HepG2 (cell line): ENCODE measurements around the gene S100A8. TPM values are rescaled to one million over a fixed set of nuclear protein-coding genes. Genes with fewer than 3 reads are reported as not detected.

Experiments used
- ATAC-seq: fragments of 200-7000 bp; cut with Tn5 transposase; 3 replicates; pipeline ENCODE4 v1.9.1; 2020; ENCODE audit warnings: mild to moderate bottlenecking, moderate library complexity
- BruUV-seq: library from RNA; stranded (reverse); fragments of 400-500 nt; replicated peaks from 2 replicates; lab custom pipeline; 2021; lab: Mats Ljungman, UMichigan
- CTCF ChIA-PET: fragments of 300-600 bp; formaldehyde crosslinking; extraction: SDS; loops from one replicate; lab custom pipeline; 2021; ENCODE audit warnings: low total read pairs, inconsistent platforms, low intra/inter-chr PET ratio; lab: Yijun Ruan, JAX
- POLR2A ChIA-PET: fragments of 350-600 bp; sonication (Branson Sonifier 250); formaldehyde crosslinking; loops from one replicate; lab custom pipeline; 2020; ENCODE audit warnings: antibody characterized with exemption, inconsistent platforms; lab: Yijun Ruan, JAX
- DNase-seq: peaks from one replicate; pipeline ENCODE4 v3.0.0-alpha.2; 2015; ENCODE audit warnings: low spot score
- FAIRE-seq: peaks from 3 replicates; lab custom pipeline; 2011; peaks lifted over from hg19 to GRCh38; lab: Jason Lieb, UNC
- H2AFZ ChIP-seq: one replicate; pipeline ENCODE4 v1.6.1; 2011; ENCODE audit warnings: low read length, inconsistent platforms
- H3K27ac ChIP-seq: fragments of 300-600 bp; 3 replicates; pipeline ENCODE4 v1.8.0; 2011; ENCODE audit warnings: mixed run types, mild to moderate bottlenecking, mixed read lengths, low read length, inconsistent platforms; ENCODE audit not compliant: insufficient read depth; ENCODE audit errors: extremely low read length
- H3K27me3 ChIP-seq, 2 experiments: fragments of 200-600 bp in 1 of 2; 2 replicates in 1 of 2; 3 replicates in 1 of 2; pipeline versions ENCODE4 v1.6.0 to v1.8.0; 2011; ENCODE audit warnings: low read length in 2 of 2, mild to moderate bottlenecking in 2 of 2, moderate library complexity in 2 of 2, inconsistent platforms in 1 of 2; ENCODE audit not compliant: insufficient read depth in 2 of 2, control insufficient read depth in 1 of 2
- H3K36me3 ChIP-seq, 2 experiments: fragments of 200-600 bp in 1 of 2; replicated peaks in 1 of 2; 2 replicates in 1 of 2; 3 replicates in 1 of 2; pipeline versions ENCODE4 v1.5.1 to v1.8.0; 2011; ENCODE audit warnings: low read length in 2 of 2, inconsistent platforms in 1 of 2; ENCODE audit not compliant: insufficient read depth in 2 of 2, control insufficient read depth in 1 of 2
- H3K4me1 ChIP-seq: 2 replicates; pipeline ENCODE4 v1.5.1; 2012; ENCODE audit warnings: low read length, inconsistent platforms; ENCODE audit not compliant: insufficient read depth
- H3K4me2 ChIP-seq: 2 replicates; pipeline ENCODE4 v1.6.0; 2011; ENCODE audit warnings: low read depth, low read length, inconsistent platforms
- H3K4me3 ChIP-seq, 3 experiments: fragments of 200-600 bp in 1 of 3; sonication (generic), shearing (Covaris generic) in 1 of 3; replicated peaks in 1 of 3; 2 replicates each; pipeline ENCODE4 v1.5.1; 2011 to 2016; ENCODE audit warnings: low read length in 3 of 3, inconsistent platforms in 2 of 3, low read depth in 2 of 3, mild to moderate bottlenecking in 2 of 3, control low read depth in 1 of 3, mixed read lengths in 1 of 3; ENCODE audit not compliant: insufficient read depth in 1 of 3
- H3K79me2 ChIP-seq: one replicate; pipeline ENCODE4 v1.6.1; 2011; ENCODE audit warnings: low read length, inconsistent platforms; ENCODE audit not compliant: insufficient read depth
- H3K9ac ChIP-seq: 2 replicates; pipeline ENCODE4 v1.6.0; 2011; ENCODE audit warnings: mild to moderate bottlenecking, low read depth, low read length, inconsistent platforms; ENCODE audit not compliant: insufficient read depth
- H3K9me3 ChIP-seq: 2 replicates; pipeline ENCODE4 v1.5.1; 2012; ENCODE audit warnings: mild to moderate bottlenecking, low read length
- H4K20me1 ChIP-seq: 2 replicates; pipeline ENCODE4 v1.6.0; 2011; ENCODE audit warnings: inconsistent platforms, mild to moderate bottlenecking, low read length, moderate library complexity; ENCODE audit not compliant: insufficient read depth
- BRF2 ChIP-seq: sonication (generic); formaldehyde crosslinking; IDR thresholded peaks from 2 replicates; pipeline ENCODE4 v1.8.1; 2022; ENCODE audit warnings: mild to moderate bottlenecking, missing genetic modification reagents
- DDIT3 ChIP-seq: sonication (generic); formaldehyde crosslinking; IDR thresholded peaks from 2 replicates; pipeline ENCODE4 v1.4.0; 2020; ENCODE audit warnings: mild to moderate bottlenecking, missing genetic modification reagents
- FOXJ3 ChIP-seq: sonication (generic); formaldehyde crosslinking; IDR thresholded peaks from 2 replicates; pipeline ENCODE4 v1.4.0; 2020; ENCODE audit warnings: missing genetic modification reagents, mild to moderate bottlenecking, borderline replicate concordance
- HBP1 ChIP-seq: IDR thresholded peaks from 2 replicates; pipeline ENCODE4 v1.6.1; 2016; ENCODE audit warnings: low read depth, control low read depth
- NRL ChIP-seq: sonication (generic); formaldehyde crosslinking; IDR thresholded peaks from 2 replicates; pipeline ENCODE4 v1.5.0; 2020; ENCODE audit warnings: missing genetic modification reagents, mild to moderate bottlenecking, moderate library complexity, borderline replicate concordance
- SALL1 ChIP-seq: sonication (generic); formaldehyde crosslinking; IDR thresholded peaks from 2 replicates; pipeline ENCODE4 v1.8.0; 2022; ENCODE audit warnings: mild to moderate bottlenecking, missing genetic modification reagents
- SRSF9 ChIP-seq: fragments of 200-400 bp; formaldehyde crosslinking; IDR thresholded peaks from 2 replicates; pipeline ENCODE4 v1.6.1; 2018; ENCODE audit warnings: borderline replicate concordance, mild to moderate bottlenecking, low read depth, low read length; ENCODE audit not compliant: insufficient read depth, poor library complexity, severe bottlenecking
- THAP11 ChIP-seq: IDR thresholded peaks from 2 replicates; pipeline ENCODE4 v1.6.1; 2016; ENCODE audit warnings: missing biosample characterization, missing genetic modification reagents
- ZNF441 ChIP-seq: sonication (generic); formaldehyde crosslinking; IDR thresholded peaks from 2 replicates; pipeline ENCODE4 v1.7.0; 2021; ENCODE audit warnings: missing genetic modification reagents, borderline replicate concordance
- ZNF569 ChIP-seq: sonication (generic); formaldehyde crosslinking; IDR thresholded peaks from 2 replicates; pipeline ENCODE4 v1.5.0; 2020; ENCODE audit warnings: mild to moderate bottlenecking, missing genetic modification reagents, moderate library complexity, borderline replicate concordance
- ZNF770 ChIP-seq: sonication (generic); formaldehyde crosslinking; IDR thresholded peaks from 2 replicates; pipeline ENCODE4 v1.5.0; 2020; ENCODE audit warnings: mild to moderate bottlenecking, missing genetic modification reagents
- ZNF788 ChIP-seq: sonication (generic); formaldehyde crosslinking; IDR thresholded peaks from 2 replicates; pipeline ENCODE4 v1.5.0; 2020; ENCODE audit warnings: mild to moderate bottlenecking, missing genetic modification reagents, borderline replicate concordance
- WGBS: methylation state at CpG from one replicate; pipeline ENCODE4 v1.1.6; 2017; ENCODE audit warnings: low lambda C conversion rate; 5-methylcytosine and 5-hydroxymethylcytosine counted together
- in situ Hi-C: cut with HindIII; loops from 2 replicates; pipeline ENCODE4 v1.10.0; 2017; ENCODE audit warnings: low pct_unique_long_range_greater_than_20kb; ENCODE audit not compliant: extremely low pct_ligation_motif_present
- intact Hi-C: fragments of 100-400 bp; cut with micrococcal nuclease; formaldehyde crosslinking; loops from one replicate; pipeline ENCODE4 v1.10.0; 2022; ENCODE audit not compliant: unreplicated experiment
- polyA plus RNA-seq, 8 experiments: library from polyadenylated mRNA; depleted of rRNA in 3 of 8; stranded (reverse) in 7 of 8; unstranded in 1 of 8; fragments of >200 nt; fragmentation: Illumina TruSeq in 4 of 8; extraction: Trizol in 4 of 8; gene quantifications; 2 replicates each; pipeline versions ENCODE4 v1.2.1 to v1.2.3, GENCODE V29; 2011 to 2016; ENCODE audit warnings: low read depth in 4 of 8, missing spikeins in 1 of 8, mixed read lengths in 1 of 8; ENCODE audit not compliant: insufficient read depth in 1 of 8
- total RNA-seq, 5 experiments: library from RNA; depleted of rRNA; stranded (reverse); fragments of >200 nt; fragmentation: Illumina TruSeq; extraction: Trizol; gene quantifications; 2 replicates each; pipeline ENCODE4 v1.2.3, GENCODE V29; 2016; ENCODE audit warnings: low read depth in 1 of 5

S100A8 gene
- total and polyA plus RNA-seq, 2 of the 13 experiments (the other 11 are each of a cell fraction or from before 2014, with no cell fraction given): not detected

GRCh38 chr1:153387785-153388184, 3.1 kb downstream of the S100A8 start:
- H3K79me2 ChIP-seq: no peaks in the 10 kb centered on the region
- H3K4me2 ChIP-seq: no peak overlapping the region
- DNase-seq (no peak), ATAC-seq (no peak), FAIRE-seq (no peak)
- 8% methylated on average over 4 of the region's 4 CpGs for WGBS
- ChIA-PET CTCF (no interaction called here), POLR2A (no interaction called here)
- H3K36me3 ChIP-seq: no peaks in the 10 kb centered on the region
- H3K4me1 ChIP-seq: no peaks in the 10 kb centered on the region
- no peaks in the 10 kb centered on the region; a peak in 2 of 5 replicates for H3K27me3 ChIP-seq
- no peak overlapping the region for H2AFZ ChIP-seq
- H3K27ac ChIP-seq: no peak overlapping the region
- no peak overlapping the region for H3K4me3 ChIP-seq
- in situ Hi-C loops (no loop called here), intact Hi-C loops (no loop called here)
- no peak overlapping the region for H3K9ac ChIP-seq
- no peaks in the 10 kb centered on the region for H4K20me1 ChIP-seq
- no peak for TF ChIP-seq ZNF441 (CRISPR knock-in tag)
- TF ChIP-seq NRL (CRISPR knock-in tag): no peak
- no peak for TF ChIP-seq ZNF770
- no peak for TF ChIP-seq SALL1 (CRISPR knock-in tag)
- no peak for TF ChIP-seq HBP1 (CRISPR knock-in tag)
- no peak for TF ChIP-seq THAP11 (CRISPR knock-in tag)
- TF ChIP-seq ZNF788 (CRISPR knock-in tag): no peak
- no peak for TF ChIP-seq ZNF569
- no peak for TF ChIP-seq BRF2 (CRISPR knock-in tag)
- TF ChIP-seq FOXJ3 (CRISPR knock-in tag): no peak
- TF ChIP-seq SRSF9: no peak
- no peak for TF ChIP-seq DDIT3
- no TSS peak for BruUV-seq
- no peaks in the 10 kb centered on the region for H3K9me3 ChIP-seq
